Activated effector memory CD4-positive, alpha-beta T cell treated with anti-CD3 and anti-CD28 coated beads, Interleukin-2, amount 50 U/mL, for 16 hours (primary cell): ENCODE measurements around the gene CYB5R4.
"Not testable (repeated sequence)": the region's sequence is repeated elsewhere in the genome, so short reads cannot be mapped to it uniquely, and the experiment has no call there.

Experiments
- DNase-seq: peaks from one replicate; pipeline ENCODE4 v3.0.0-alpha.2; 2020

CYB5R4 gene

DNA sequence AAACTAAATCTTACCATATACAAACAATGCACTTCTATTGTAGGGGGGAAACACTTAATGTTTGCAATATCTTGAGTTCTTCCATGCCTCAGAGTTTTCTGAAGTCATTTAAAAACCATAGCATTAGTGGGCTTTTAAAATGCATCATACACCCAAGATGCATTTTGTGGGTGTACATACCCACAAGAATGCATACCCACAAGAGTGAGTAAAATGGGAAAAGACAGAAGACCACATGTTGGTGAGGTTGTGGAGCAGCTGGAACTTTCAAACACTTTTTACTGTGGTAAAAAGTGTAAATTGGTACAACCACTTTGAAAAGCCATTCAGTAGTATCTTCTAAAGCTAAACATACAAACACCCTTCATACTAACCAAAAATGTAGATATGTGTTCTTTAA lies 57.5 kb downstream of the CYB5R4 start:
- DNase-seq: no peak

DNA sequence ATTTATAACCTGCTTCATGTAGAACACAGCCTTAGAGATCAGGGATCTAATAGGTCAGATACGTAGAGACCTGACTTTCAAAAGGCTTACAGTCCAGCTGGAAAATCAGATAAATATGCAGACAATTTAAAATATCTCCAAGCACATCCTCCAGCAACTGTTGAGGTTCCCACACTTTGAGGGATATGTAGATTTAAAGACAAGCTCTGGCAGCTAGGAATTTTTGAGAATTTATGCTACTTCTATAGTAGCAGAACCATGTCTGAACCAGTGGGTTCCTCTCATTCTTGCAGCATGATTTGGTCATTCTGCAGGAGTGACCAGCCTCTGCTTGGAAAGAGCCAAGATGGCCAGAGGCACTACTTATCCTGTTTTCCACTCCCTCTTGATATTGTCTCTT lies 60.5 kb downstream of the CYB5R4 start:
- DNase-seq: no peak

DNA sequence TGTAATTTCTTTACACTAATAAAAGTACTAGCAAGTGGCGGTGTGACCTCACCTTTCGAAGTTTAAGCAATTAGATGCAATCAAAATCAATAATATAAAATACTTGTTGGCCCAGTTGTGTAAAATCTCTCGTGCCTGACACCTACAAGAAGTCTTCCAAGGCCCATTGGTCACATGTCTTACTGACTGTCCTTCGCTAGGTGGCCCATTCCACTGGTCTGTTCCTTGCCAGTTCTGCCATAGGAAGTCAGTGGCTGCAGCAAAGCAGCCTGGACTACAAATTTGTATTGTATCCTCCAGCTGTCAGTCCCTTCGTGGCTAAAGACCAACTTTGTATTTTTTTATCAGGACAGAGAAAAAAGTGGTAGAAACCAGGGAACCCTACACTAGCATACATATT lies 61.8 kb downstream of the CYB5R4 start:
- DNase-seq: no peak

DNA sequence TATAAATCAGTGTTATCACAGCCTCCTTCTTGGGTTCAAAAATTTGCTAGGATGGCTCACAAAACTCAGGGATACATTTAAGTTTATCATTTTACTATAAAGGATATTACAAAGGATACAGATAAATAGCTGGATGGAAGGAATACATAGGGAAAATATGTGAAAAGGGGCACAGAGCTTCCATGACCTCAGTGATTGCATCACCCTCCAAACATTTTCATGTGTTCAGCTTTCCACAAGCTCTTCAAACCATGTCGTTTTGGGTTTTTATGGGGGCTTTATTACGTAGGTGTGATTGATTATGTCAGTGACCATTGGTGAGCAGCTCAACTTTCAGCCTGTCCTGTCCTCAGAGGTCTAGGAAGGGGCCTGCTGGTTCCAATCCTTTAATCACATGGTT lies 68.0 kb downstream of the CYB5R4 start:
- no peak for DNase-seq

DNA sequence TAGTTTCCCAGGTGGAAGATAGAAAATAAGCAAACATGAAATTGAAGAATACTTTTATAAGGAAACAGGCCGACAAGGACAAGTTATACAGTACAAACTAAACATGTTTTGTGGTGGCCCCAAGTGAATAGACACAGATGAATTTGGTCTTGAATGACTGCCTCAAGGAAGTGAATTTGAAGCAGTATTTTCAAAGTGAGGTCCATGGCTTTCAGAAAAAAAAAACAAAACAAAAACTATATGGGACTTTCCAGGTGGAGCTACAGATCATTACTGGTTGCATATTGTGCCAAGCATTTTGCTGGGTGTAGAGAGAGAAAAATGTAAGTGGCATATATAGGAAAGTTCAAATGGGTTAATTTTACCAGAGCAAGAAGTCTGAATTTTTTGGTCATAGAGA lies 68.8 kb downstream of the CYB5R4 start:
- DNase-seq: no peak

DNA sequence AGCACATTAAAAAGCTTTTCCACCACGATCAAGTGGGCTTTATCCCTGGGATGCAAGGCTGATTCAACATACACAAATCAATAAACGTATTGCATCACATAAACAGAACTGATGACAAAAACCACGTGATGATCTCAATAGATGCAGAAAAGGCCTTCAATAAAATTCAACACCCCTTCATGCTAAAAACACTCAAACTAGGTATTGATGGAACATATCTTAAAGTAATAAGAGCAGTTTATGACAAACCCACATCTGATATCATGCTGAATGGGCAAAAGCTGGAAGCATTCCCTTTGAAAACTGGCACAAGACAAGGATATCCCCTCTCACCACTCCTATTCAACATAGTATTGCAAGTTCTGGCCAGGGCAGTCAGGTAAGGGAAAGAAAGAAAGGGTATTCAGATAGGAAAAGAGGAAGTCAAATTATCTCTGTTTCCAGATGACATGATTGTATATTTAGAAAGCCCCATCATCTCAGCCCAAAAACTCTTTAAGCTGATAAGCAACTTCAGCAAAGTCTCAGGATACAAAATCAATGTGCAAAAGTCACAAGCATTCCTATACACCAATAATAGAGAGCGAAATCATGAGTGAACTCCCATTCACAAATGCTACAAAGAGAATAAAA lies 86.8 kb downstream of the CYB5R4 start:
- not testable (repeated sequence) for DNase-seq

DNA sequence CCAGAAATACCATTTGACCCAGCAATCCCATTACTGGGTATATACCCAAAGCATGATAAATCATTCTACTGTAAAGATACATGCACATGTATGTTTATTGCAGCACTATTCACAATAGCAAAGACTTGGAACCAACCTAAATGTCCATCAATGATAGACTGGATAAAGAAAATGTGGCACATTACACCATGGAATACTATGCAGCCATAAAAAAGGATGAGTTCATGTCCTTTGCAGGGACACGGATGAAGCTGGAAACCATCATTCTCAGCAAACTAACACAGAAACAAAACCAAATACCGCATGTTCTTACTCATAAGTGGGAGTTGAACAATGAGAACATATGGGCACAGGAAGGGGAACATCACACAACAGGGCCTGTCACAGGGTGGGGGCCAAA lies 88.5 kb downstream of the CYB5R4 start:
- not testable (repeated sequence) for DNase-seq

DNA sequence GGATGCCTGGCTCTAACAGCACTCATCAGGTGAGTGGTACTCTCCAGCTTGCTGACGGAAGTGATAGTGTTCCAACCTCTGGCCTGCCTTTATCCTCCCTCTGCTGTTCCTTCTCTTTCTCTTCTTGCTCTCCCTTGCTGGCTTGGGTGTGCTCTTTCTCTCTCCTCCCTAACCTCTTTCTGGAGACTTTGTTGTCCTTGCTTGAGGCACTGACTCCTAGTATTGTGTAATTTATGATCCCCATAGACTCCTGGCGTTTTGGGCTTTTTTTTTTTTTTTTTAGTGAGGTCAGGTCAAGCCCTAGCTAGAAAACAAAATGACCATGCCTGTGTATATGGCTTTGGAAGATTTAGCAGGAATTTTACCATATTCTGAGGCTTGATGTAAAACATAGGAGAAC lies 89.4 kb downstream of the CYB5R4 start:
- no peak for DNase-seq

DNA sequence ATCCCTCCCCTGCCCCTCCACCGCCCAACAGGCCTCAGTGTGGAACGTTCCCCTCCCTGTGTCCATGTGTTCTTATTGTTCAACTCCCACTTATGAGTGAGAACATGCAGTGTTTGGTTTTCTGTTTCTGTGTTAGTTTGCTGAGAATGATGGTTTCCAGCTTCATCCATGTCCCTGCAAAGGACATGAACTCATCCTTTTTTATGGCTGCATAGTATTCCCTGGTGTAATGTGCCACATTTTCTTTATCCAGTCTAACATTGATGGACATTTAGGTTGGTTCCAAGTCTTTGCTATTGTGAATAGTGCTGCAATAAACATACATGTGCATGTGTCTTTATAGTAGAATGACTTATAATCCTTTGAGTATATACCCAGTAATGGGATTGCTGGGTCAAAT lies 91.9 kb downstream of the CYB5R4 start:
- not testable (repeated sequence) for DNase-seq

DNA sequence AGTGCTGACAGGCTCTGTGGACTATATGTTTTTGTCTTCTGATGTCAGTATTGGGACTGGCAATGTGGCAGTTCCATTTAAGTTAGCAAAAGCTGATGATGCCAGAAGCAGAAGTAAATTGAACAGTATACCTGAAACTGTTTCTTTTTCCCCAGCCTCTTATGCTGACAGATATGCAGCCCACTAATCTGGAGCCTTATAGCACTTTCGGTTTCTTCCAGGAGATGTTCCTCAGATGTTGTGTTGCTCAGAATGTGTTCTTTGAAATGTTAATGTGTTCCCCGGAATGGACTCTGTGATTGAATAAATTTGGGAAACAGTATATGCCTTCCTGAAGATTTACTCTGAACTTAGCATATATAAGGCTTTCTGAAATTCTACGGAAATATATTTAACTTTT lies 93.3 kb downstream of the CYB5R4 start:
- DNase-seq: no peak

DNA sequence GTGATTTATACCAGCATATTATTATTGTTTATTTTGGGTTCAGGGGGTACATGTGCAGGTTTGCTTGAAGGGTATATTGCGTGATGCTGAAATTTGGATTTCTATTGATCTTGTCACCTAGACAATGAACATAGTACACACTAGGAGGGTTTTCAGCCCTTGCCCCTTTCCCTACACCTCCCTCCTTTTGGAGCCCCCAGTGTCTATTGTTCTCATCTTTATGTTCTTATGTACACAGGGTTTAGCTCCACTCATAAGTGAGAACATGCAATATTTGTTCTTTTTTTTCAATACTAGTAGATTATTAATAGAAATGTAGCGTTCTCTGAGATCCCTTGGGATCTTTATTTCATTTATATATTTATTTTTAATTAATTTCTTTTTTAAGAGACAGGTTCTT lies 94.9 kb downstream of the CYB5R4 start:
- DNase-seq: no peak

DNA sequence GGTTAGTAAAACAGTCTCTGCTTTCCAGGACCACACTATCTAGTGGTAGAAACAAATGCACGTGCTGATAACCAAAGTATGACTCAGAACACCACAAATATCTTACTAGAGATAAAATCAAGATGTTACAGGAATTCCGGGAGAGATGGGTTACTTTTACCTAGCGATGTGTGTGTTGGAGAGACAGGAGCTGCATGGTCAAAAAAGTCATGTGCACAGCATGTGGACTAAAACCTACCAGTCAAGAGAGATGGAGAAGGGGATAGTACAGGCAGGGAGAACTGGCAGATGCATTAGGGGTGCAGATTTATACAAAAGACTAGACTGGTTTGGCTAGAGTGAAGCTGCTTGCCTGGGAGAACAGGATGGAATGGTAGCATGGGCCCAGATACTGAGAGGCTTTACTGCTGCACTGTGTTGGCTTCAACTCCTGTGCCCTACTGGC lies 98.8 kb downstream of the CYB5R4 start:
- no peak for DNase-seq

DNA sequence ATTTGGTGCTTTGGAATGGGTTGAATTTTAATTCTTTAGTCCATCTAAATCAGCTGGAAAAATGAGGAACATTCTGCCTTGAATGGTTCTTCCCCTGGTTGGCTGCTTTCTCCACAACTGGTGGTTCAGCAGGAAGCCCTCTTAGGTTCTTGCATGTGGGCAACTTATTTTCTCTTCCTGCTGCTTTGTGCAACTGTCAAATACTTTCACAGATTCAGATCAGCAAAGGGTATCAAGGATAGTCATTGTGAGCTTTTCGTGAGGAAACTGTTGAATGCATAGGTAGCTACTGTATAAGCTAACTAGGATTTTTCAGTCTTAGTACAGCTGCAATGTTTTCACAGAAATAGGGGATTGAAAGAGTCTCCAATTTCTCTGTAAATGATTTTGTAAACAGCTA lies 101.2 kb downstream of the CYB5R4 start:
- no peak for DNase-seq

DNA sequence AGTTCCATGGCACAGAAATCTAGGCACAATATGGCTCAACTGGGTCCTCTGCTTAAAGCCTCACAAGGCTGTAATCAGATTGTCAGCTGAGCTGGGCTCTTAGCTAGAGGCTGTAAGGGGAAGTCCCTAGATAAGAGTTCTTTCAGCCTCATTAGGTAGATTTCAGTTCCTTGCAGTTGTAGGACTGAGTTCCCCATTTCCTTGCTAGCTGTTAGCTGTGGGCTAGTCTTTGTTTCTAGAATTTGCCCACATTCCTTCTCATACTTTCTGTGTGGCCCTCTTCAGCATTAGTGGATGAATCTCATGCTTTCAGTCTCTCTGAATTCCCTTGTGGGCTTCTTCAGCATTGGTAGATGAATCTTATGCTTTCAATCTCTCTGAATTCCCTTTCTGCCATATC lies 103.1 kb downstream of the CYB5R4 start:
- no peak for DNase-seq

DNA sequence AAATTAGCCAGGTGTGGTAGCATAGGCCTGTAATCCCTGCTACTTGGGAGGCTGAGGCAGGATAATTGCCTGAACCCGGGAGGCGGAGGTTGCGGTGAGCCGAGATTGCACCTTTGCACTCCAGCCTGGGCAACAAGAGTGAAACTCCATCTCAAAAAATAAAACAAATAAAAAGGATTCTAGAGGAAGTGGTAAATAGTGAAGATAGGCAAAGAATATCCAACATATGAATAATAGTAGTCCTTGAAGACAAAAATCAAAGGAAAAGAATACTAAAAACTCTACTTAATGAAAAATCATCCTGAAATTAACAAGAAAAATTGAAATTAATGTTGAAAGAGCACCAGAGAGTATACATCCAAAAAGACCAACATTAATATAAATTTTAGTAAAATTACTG lies 107.0 kb downstream of the CYB5R4 start:
- DNase-seq: no peak

DNA sequence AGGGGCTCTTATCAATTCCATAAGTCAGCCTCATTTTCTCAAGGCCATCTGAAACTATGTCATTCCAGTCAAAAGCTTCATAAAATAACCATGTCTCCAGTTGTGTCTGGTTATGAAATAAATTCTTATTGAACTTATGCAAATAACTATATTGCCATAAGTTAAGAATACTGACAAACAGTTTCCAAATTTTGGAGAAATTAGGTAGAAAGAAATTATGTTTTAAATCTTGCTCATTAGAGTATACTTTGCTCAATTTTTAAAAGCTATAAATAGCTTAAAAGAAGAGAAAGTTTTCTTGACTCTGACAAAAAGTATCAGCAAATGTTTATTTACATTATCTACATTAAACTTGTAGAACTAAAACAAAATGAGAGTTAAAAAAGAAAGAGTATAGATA lies 111.1 kb downstream of the CYB5R4 start:
- DNase-seq: no peak

DNA sequence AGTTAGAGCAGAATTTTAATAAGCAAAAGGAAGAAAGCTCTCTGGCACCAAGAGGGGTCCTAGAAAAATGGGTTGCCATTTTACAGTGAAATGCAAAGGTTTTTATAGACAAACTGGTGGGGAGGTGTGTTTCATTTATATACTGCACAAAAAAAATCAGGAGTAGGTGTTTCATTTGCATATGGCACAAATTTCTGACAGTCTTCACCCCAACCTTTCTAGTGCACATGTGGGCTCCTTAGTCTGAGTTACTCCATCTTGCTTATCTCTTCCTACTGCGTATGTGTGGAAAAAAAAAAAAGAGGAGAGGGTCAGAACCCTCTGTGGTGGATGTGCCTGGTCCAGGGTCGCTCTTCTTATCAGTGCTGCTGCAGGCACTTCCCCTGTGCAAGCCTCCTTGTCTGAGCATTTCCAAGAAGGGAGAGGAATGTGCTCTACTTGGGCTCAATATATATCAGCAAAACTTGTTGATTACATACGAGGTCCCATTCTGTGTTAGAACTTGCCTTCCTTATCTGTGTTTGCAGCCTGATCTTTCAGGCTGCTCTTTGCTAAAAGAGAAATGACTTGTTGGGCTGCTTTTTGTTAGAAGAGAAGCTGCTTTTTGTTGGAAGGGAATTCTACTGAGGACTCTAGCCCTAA lies 115.0 kb downstream of the CYB5R4 start:
- no peak for DNase-seq

DNA sequence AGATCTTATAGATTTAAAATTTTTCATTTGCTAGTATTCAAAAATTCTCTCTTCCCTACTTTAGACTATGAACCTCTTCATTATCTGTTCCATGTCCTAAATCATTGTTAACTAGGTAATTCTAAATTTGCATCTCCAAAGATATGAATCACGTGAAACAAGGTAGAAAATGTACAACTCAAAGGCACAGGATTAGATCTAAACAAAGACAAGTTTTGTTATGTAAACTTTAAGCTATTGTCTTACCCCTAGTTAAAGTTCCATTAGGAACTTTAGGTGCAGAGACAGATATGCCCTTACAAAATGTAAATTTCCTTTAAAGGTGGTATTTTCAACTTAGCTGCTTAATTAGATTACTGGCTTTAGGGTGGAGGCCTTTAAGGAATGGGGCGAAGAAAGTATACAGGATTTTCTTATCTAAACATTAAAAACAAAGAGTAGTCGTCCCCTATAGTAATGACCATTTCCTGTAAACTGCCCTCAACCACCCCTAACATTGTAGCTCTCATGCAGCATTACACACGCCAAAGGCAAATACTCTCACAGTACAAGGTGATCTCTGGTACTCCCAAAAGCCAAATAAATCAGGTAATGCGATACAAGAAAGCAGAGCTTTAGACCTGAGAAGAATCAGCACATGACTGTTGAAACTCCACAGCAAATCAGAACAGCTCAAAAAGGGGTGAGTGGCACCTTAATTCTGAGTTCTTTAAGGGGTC lies 116.7 kb downstream of the CYB5R4 start:
- no peak for DNase-seq

DNA sequence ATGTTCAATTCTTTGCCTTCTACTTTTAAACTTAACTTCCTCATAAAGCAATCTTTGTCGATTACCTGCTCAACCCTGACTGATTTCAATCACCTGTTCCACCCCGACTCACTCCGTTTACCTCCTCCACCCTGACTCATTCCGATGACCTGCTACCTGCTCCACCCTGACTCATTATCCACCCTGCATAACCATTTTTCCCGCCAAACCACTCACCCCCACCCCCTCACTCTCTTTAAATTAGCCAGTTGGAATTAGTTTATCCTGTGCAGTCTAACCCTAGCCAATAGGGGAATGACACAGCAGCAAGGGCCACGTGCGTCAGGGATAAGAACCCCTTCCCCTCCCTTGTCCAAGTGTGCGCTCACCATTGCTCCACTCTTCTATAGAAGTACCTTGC lies 117.4 kb downstream of the CYB5R4 start:
- no peak for DNase-seq

DNA sequence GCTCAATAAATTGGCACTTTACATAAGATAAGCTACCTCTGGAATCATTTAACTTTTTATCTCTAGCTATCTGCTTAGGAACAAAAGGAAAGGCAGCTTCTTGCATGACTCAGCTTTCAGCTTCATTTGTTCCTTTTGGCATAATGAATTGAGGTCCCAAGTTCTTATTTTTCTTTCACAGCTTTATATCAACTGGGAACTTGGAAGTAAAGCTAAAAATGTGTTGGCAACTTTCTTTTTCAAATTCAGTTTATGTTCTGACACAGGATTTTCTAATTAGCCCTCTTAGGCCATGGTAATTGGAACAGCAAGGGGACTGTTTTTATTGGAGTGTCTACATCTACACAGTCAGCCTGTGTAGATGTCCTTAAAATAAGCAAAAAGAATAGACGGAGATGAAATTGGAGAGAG lies 118.8 kb downstream of the CYB5R4 start:
- DNase-seq: no peak

DNA sequence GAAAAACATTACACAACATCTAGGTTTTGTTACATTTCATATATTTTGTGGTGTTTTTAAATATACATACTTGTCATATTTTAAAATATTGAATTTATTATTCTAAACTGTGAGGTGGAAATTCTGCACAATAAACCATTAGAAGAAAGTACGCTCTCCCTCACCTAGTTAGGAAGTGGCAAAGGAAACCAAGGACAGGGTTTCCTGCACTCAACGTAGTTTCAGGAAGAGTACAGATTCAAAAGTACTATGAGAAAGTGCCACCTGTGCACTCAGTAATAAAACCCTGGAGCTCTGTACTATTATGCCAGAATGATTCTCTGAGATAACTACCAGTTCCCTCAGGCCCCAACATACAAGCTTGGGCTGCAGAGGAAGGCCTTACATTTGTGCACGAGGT lies 119.5 kb downstream of the CYB5R4 start:
- no peak for DNase-seq

DNA sequence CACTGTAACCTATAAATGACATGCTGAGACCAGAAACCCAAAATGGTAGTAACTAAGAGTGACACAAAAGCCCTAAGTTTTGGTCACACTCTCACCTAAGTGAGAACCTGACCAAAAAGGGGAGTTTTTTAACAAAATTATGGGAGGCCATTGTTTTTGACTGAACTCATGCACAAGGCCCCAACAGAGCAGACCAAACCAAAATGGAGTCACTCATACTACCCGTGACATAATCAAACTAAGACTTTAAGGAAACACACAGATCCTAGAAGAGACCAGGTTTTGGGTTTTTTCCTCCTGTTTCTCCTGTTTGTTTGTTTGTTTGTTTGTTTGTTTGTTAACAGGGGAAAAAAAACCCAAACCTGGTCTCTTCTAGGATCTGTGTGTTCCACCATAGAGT lies 124.9 kb downstream of the CYB5R4 start:
- no peak for DNase-seq

DNA sequence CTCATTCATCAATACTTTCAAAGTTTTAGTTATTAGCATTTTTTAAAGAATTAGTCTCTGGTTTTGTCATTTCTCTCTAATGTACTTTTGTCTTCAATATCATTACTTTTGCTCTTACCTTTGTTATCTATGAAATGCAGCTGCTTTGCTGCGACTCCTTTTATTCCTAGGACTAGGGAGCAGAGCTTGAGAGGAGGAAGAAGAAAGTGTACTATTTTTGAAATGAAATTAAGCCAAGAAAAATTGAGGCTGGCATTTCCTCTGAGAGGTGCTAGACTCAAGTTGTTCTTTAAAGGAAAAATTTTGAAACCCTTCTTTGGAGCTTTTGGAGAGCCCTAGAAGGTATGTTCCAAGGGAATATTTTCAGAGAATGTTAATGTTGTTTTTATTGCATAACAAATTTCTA lies 125.8 kb downstream of the CYB5R4 start:
- DNase-seq: no peak

DNA sequence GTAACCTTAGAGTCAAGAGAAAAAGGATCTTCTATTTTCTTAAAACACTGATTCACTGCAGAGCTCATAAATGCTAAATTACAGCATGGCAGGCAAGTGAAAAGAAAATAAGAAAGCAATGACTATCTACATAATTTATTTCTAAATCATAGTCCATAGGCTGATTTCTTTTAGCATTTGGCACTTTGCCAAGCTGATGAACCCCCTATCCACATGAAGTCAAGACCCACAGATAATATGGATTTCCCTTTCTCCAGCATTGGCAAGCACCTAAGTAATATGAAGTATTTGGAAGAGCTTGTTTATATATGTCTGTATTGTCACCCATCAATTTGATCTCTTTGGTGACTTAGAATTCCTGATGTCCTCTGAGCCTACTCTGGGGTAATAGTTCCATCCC lies 126.2 kb downstream of the CYB5R4 start:
- DNase-seq: no peak
